Fibroblast of lung (primary cell): ENCODE results near the gene IMMP2L.

Experiments
- CTCF ChIP-seq, 2 donors: IDR thresholded peaks in 1 of 2; conservative IDR thresholded peaks in 1 of 2; 1 replicate in 1 of 2; 2 replicates in 1 of 2; pipeline ENCODE4 v1.5.1; 2011 to 2012; ENCODE audit warnings: low read length in 2 of 2, control low read depth in 1 of 2, inconsistent platforms in 1 of 2, low read depth in 1 of 2, mild to moderate bottlenecking in 1 of 2
- EZH2 ChIP-seq: IDR thresholded peaks from 2 replicates; pipeline ENCODE4 v1.5.1; 2012; ENCODE audit warnings: low read length, control low read depth, mild to moderate bottlenecking; ENCODE audit errors: missing control alignments

GRCh38 chr7:110850224-110850623 lies 712.1 kb downstream of the IMMP2L start:
- no peak for TF ChIP-seq CTCF (conservative IDR thresholded peaks at IDR 0.05 in 1 of 2, IDR thresholded peaks at IDR 0.05 in 1 of 2; ENCODE audit: low read depth in 1 of 2, low read length in 2 of 2)
- TF ChIP-seq EZH2, result no peak
